ENCODE measurements around the gene P2RX1.

The P2RX1 gene

DNA sequence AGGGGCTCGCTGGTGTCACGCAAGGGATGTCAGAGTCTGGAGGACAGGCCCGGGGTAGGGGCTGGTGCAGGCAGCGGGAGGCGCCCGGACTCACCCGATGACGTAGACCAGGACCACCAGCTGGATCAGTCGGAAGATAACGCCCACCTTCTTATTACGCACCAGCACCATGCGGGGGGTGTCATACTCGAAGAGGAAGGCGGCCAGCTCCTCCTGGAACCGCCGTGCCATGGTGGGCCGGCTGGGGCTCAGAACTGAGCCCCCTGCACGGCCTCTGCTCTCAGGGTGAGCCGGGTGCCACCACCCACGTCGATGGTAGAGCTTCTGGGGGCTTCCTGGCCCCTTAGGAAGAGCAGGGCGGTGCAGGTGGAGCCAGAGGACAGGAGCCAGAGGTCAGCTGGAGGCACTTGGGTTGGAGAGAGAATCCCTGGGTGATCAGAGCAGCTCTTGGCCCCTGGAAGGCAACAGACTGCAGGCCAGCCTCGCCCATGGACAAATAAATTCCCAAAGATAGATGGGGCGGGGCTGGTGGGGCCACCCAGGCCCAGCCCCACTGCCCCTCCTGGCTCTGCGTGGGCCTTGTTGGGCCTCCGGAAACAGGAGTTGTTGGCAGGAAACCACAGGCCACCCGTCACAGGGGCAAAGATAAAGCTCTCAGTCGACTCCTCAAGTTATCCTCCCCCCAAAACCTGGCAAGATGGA, at the start of gene P2RX1:
P2RX1 (minus strand) TSS at position 471 of the 702 bp plus-strand sequence; CDS start at position 231, 240 bp downstream.
- TF ChIP-seq ZNF274 (IDR thresholded peaks at IDR 0.05; ENCODE audit: low read depth, low read length): no peak
- peak within 1 kb of the TSS; percentile 48; the same call in 1 of the 2 replicates for H3K4me3 ChIP-seq (ENCODE audit: low read length)

- TF ChIP-seq ZNF274 (IDR thresholded peaks at IDR 0.05; ENCODE audit: low read depth, low read length): no peak
- H3K4me3 ChIP-seq (ENCODE audit: low read length): peak overlapping the region; percentile 67; the same call in 1 of the 2 replicates
Observed at GRCh38 chr17:3965118-3965800, 49.0 kb upstream of the P2RX1 start.

GRCh38 chr17:3964203-3965117, 48.2 kb upstream of the P2RX1 start, which contains the start of gene ATP2A3:
TSS of gene ATP2A3 (minus strand) at chr17:3964437. CDS start at chr17:3964291, 146 bp downstream.
- no peak for TF ChIP-seq ZNF274 (IDR thresholded peaks at IDR 0.05; ENCODE audit: low read depth, low read length)
- H3K4me3 ChIP-seq (ENCODE audit: low read length): peak within 1 kb of the TSS; percentile 67

DNA sequence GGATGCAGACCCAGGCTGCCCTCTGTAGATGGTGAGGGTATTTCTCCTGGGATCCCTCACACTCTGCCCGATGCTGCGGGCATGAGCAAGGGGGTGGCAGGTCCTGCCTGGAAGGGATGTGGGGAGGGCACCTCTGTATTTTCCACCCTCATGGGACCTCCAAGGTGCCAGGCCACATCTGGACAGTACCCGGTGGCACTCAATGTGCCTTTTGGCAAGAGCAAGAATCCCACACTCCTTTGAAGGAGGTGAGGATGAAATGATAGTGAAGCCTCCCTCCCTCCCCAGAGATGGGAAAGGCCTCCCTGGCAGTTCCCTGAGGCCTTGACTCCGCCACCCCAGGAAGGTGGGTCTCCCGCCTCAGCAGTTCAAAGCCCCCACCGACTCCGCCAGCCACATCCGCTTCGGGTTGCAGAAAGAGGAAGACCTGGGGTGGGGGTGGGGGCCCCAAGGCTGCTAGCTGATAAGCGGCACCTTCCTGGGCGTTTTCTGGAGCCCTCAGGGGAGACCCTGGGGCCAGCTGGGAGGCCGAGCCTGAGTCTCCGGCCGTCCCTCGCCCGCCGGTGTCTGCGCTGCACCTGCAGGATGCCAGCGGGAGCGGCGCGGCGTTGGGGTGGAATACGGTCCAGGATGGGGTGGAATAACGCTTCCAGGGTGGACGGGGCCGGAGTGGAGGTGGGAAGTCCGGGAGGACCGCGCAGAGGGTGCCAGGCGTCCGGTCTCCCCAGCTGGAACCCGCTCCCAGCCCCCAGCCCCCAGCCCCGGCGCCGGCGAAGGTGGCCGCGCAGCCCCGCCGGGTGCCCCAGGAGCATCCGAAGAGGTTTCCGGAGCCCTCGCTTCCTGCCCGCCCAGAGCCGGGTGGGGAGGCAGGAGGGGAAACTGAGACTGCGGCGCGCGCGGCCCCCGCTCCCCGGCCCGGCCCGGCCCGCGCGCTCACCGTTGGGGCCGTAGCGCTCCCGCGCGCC, 47.3 kb upstream of the P2RX1 start:
- peak overlapping the region; percentile 67; the same call in 1 of the 2 replicates for H3K4me3 ChIP-seq (ENCODE audit: low read length)
- TF ChIP-seq ZNF274 (IDR thresholded peaks at IDR 0.05; ENCODE audit: low read depth, low read length): no peak

- no peak for TF ChIP-seq ZNF274 (IDR thresholded peaks at IDR 0.05; ENCODE audit: low read depth, low read length)
- peak overlapping the region; percentile 67; the same call in 1 of the 2 replicates for H3K4me3 ChIP-seq (ENCODE audit: low read length)
Observed at GRCh38 chr17:3962965-3963236, 46.6 kb upstream of the P2RX1 start.

DNA sequence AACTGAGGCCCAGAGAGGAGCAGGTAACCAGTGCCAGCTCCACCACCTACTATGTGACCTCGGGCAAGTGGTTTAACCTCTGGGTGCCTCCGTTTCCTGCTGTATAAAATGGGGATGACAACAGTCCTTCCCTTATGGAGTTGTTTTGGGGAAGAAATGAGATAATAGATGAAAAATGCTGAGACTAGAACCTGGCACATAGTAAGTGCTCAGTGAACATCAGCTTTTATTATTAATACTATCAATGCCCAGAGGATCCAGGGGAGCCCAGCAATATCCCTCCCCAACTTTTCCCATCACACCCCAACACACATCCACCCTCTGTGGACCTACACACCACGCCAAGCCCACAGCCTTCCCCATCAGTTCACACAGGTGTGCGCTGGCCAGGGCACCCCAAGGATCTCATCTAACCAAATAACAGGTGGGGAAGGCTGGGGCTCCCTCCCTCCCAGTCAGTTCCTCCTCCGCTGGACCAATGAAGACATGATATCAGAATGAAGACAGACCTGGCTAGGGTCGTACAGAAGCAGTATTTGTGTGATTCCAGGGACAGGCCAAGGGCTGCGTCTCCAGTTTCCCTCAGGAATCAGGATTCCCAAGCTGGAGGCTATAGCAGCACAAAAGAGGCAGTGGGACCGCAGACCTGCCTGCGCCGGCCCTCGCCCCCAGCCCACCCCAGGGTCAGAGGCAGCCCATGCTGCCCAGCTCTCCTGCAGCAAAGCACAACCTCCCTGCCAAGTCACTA, 46.1 kb upstream of the P2RX1 start:
- TF ChIP-seq ZNF274 (IDR thresholded peaks at IDR 0.05; ENCODE audit: low read depth, low read length): no peak
- peak overlapping the region; percentile 67; the same call in 1 of the 2 replicates for H3K4me3 ChIP-seq (ENCODE audit: low read length)

DNA sequence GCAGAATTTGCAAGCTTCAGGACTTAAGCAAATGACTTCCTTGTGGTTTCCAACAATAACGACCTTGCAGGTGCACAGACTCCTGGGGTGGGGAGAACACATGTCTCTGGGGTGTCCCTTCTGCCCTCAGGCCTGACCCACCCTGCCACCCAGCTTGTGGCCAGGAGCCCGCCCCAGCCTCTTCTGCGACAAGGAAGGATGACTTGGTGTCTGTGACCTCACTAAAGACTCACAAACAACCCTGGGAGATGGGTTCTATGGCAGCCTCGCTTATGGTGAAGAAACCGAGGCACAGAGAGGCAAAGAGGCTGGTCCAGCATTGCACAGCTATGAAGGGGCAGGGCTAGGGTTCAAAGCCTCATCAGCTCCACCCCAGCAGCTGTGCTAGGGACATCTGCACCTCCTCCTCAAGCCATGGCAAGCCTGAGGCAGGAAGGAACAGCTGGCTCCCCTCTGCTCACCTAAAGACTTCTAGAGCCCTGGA, 45.3 kb upstream of the P2RX1 start:
- peak overlapping the region; percentile 67; the same call in 1 of the 2 replicates for H3K4me3 ChIP-seq (ENCODE audit: low read length)
- no peak for TF ChIP-seq ZNF274 (IDR thresholded peaks at IDR 0.05; ENCODE audit: low read depth, low read length)

GRCh38 chr17:3960764-3961163, 44.5 kb upstream of the P2RX1 start:
- TF ChIP-seq ZNF274 (IDR thresholded peaks at IDR 0.05; ENCODE audit: low read depth, low read length): no peak
- H3K4me3 ChIP-seq (ENCODE audit: low read length): no peak overlapping the region; the same call in 1 of the 2 replicates

GRCh38 chr17:3959921-3960601, 43.8 kb upstream of the P2RX1 start:
- no peak overlapping the region for H3K4me3 ChIP-seq (ENCODE audit: low read length)
- TF ChIP-seq ZNF274 (IDR thresholded peaks at IDR 0.05; ENCODE audit: low read depth, low read length): no peak

- TF ChIP-seq ZNF274 (IDR thresholded peaks at IDR 0.05; ENCODE audit: low read depth, low read length): no peak
- H3K4me3 ChIP-seq (ENCODE audit: low read length): no peak overlapping the region
Observed at GRCh38 chr17:3959295-3959899, 43.1 kb upstream of the P2RX1 start.

- H3K4me3 ChIP-seq (ENCODE audit: low read length): no peak overlapping the region
- no peak for TF ChIP-seq ZNF274 (IDR thresholded peaks at IDR 0.05; ENCODE audit: low read depth, low read length)
Observed at GRCh38 chr17:3957735-3958599, 41.7 kb upstream of the P2RX1 start.

All from GM08714 (cell line).